GM10847 (cell line): ENCODE measurements around the gene SCAMP4.

Source experiments
- POLR2A ChIP-seq: IDR thresholded peaks from 2 replicates; pipeline ENCODE4 v1.6.1; 2011; ENCODE audit not compliant: insufficient read length; ENCODE audit errors: extremely low read depth

The SCAMP4 gene

DNA sequence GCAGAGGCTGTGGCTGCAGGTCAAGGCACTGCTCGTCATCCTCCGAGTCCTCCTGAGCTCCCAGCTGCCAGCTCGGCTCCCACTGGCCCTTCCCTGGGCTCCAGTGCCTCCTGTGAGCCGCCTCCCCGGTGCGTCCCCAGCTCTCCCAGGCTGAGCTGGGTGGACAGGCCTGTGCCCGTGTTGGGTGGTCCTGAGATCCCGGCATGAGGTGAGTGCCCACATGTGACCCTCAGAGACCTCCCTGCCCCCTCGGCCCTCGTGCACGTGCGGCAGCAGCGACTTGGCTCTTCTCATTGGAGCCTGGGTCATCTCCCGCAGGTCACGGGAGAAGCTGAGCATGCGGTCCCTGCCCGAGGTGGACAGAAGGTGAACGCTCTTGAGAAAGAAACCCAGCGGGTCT is 15.4 kb downstream of the SCAMP4 start:
- no peak for TF ChIP-seq POLR2A

- no peak for TF ChIP-seq POLR2A
Observed at GRCh38 chr19:1921326-1921725, 16.1 kb downstream of the SCAMP4 start.

GRCh38 chr19:1921825-1922224 is 16.6 kb downstream of the SCAMP4 start:
- TF ChIP-seq POLR2A, result no peak

DNA sequence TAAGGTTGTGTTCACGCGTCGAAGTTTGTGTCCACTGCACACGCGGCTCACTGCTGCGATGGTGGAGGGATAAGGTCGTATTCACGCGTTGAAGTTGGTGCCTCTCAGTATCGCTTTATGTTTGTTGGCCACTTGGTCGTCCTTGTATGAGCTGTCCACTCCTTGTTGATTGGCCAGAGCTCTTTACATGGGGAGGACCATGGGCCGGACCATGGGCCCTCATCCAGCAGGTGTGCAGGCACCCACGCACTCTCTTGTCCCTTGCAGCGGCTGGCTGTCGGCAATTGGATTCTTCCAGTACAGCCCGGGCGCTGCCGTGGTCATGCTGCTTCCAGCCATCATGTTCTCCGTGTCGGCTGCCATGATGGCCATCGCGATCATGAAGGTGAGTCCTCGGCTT is 17.6 kb downstream of the SCAMP4 start:
- no peak for TF ChIP-seq POLR2A

DNA sequence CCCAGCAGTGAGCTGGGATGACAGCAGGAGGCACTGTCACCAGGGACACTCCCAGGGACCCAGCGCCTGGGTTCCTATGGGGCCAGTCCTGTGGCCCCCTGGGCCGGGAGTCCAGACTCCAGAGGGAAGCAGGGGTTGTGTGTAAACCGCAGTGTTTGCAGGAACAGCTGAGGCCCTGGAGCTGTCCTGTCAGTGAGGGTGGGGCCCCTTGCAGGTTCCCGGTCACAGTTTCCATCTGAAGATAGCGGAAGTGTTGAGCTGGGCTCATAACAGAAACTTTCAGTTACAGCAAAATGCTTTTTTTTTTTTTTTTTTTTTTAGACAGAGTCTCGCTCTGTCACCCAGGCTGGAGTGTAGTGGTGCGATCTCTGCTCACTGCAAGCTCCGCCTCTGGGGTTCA is 18.1 kb downstream of the SCAMP4 start:
- TF ChIP-seq POLR2A, result no peak

DNA sequence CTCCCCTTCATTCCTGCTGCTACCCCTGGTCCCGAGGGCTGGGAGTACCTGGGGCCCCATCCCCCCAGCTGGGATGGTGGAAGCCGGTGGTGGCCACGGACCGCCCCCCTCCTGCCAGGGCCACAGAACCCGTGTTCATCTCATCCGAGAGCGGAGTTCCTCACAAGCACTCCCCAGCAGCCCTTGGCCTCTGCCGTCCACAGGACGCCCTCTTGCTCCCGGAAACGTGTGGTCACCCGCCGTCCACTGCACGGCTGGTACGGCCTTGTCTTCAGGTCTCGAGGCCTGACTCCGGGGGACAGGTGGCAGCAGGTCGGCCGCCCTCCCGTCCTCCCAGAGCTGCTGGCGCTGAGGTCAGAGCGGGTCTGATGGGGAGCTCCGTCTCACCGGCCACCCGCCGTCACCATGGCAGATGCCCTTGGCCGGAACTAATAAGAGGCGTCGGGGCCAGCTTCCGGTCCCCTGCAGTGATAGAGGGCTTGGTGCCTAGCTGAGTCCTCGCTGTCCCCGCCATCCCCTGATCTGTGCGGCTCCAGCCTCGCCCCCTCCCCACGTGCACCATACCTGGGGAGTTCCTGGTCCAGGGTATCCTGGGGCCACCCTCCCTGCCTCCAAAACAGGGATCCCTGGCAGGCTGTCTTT is 19.2 kb downstream of the SCAMP4 start:
- no peak for TF ChIP-seq POLR2A

DNA sequence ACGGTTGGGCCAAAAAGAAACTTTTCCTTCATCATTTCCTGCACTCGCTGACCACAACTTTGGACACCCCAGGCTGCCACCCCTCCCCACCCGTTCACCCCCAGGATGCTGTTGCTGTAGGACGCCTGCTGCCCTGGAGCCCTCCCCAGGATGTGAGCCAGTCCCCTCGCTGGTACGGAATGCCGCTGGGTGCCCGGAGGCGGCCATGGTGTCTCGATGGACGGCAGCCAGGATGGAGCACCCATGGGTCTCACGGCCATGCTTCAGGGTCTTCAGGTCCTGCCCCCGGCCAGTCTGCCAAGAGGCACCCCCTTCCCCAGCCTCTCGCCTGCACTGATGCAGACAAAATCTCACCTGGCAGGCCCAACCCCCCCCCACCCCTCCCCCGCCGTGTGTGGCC is 20.3 kb downstream of the SCAMP4 start:
- no peak for TF ChIP-seq POLR2A

- no peak for TF ChIP-seq POLR2A
Observed at GRCh38 chr19:1929021-1929742, 24.0 kb downstream of the SCAMP4 start.

- TF ChIP-seq POLR2A, result no peak
Observed at GRCh38 chr19:1931445-1931844, 26.2 kb downstream of the SCAMP4 start.

GRCh38 chr19:1932395-1932794 is 27.2 kb downstream of the SCAMP4 start:
- TF ChIP-seq POLR2A, result no peak

GRCh38 chr19:1933244-1933643 is 28.0 kb downstream of the SCAMP4 start:
- no peak for TF ChIP-seq POLR2A

GRCh38 chr19:1933942-1934341 is 28.7 kb downstream of the SCAMP4 start:
- no peak for TF ChIP-seq POLR2A

GRCh38 chr19:1935484-1936208 is 30.4 kb downstream of the SCAMP4 start:
- TF ChIP-seq POLR2A, result no peak

GRCh38 chr19:1936430-1936829 is 31.2 kb downstream of the SCAMP4 start:
- TF ChIP-seq POLR2A, result no peak

- no peak for TF ChIP-seq POLR2A
Observed at GRCh38 chr19:1936916-1937610, 31.9 kb downstream of the SCAMP4 start.

- TF ChIP-seq POLR2A, result no peak
Observed at GRCh38 chr19:1938071-1938470, 32.9 kb downstream of the SCAMP4 start.
